ENCODE data around the gene NKG7. TPM values are rescaled to one million over a fixed set of nuclear protein-coding genes. Genes with fewer than 3 reads are reported as not detected.

Gene NKG7
- not detected in 2 replicates for total RNA-seq

GRCh38 chr19:51372649-51373504 is at the start of gene NKG7:
Gene NKG7 (minus strand): TSS chr19:51372654. CDS start chr19:51372535, 119 bp downstream.

GRCh38 chr19:51417107-51417809 is 44.8 kb upstream of the NKG7 start, which contains the start of gene SIGLEC10:
Gene SIGLEC10 (minus strand): TSS chr19:51417642. CDS start chr19:51417581, 61 bp downstream.

DNA sequence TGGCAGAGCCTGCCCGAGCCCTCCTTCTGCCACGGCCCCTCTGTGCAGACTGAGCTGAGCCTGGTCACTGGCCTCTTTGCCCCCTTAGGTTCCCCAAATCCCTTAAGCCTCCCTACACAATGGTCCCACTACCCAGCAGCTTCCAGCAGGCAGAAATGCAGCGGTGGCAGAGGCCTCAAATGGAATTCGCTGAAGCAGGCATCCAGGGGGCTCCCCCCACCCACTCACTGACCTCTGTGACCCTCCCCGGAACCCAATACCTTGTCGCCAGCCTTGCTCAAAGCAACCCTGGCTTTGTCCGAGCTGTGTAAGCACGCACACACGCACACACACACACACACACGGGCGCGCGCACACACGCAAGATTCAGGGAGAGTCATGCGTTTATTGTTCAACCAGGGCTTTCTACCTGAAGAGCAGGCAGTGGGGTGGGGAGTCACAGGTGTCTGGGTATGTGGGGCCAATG is 15.5 kb upstream of the NKG7 start, which contains the start of gene LIM2:
Gene LIM2, minus strand, starts transcription at position 51 of the 466 bp plus-strand sequence. CDS start 531 bp downstream, outside the sequence.

GRCh38 chr19:51368366-51369282 is 3.8 kb downstream of the NKG7 start, which contains the start of gene CLDND2:
Gene CLDND2 (minus strand): TSS chr19:51369003. CDS start chr19:51368577, 426 bp downstream.

DNA sequence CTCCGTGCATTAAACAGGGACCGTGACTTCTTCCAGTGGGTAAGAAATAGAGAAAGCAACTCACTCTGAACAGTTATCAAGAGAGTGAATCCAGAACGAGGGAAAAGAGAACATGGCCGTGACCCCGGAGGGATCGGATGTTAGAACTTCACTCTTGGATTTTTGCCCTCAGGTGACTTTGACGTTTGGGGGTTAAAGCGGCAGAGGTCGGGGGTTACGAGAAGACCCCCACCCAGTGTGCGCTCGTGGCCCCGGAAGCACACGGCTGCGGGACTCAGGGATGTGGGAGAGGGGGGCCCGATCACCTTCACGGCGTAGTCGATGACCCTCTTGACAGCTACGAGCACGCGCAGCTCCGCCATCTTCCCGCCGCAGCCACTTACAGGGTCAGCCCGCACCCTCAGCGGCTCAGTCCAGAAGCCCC is 6.5 kb downstream of the NKG7 start, which contains the start of gene ETFB:
Gene ETFB, minus strand, starts transcription at position 424 of the 424 bp plus-strand sequence. Its CDS starts 62 bp downstream, at position 362.

DNA sequence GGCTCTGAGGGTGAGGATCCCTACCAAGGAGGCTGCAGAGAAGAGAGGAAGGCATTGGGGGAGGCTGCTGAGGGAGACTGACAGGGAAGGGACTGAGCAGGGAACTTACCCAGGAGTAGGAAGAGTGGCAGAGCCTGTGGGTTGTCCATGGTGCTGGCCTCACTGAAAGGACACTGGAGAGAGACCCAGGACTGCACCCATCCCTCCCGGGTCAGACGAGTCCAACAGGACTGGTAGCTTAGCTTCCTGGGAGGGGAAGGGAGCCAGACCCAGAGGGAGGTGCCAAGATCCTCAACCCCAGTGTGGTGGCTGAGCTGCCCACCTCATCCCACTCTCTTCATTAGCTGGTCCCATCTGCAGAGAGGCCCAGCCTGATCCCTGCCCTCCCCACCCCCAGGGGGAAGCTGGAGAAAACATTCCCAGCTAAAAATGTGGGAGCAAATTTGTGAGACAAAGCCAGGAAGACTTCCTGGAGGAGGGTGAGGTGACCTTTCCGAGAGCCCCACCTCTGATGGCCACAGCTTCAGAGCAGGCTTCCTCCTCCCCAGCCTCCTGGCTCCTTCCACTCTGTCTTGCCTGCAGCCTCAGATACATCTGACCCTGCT is 30.4 kb downstream of the NKG7 start, which contains the start of gene VSIG10L:
Gene VSIG10L, minus strand, starts transcription at position 164 of the 605 bp plus-strand sequence. Its CDS starts 15 bp downstream, at position 149.

Other genes starting within 250 kb of the NKG7 start
- not detected in 2 replicates for gene SIGLEC9, start 247.7 kb downstream of the NKG7 start, total RNA-seq
- gene SIGLEC7, start 230.4 kb downstream of the NKG7 start, total RNA-seq = not detected in 2 replicates
- gene CD33, start 147.6 kb downstream of the NKG7 start, total RNA-seq = not detected in 2 replicates
- not detected in 2 replicates for gene SIGLECL1, start 121.6 kb downstream of the NKG7 start, total RNA-seq
- not detected in 2 replicates for gene IGLON5, start 61.0 kb downstream of the NKG7 start, total RNA-seq
- 0.25 and 0.26 TPM in 2 replicates for gene VSIG10L, start 30.5 kb downstream of the NKG7 start, total RNA-seq
- 121 and 171 TPM in 2 replicates for gene ETFB, start 6.3 kb downstream of the NKG7 start, total RNA-seq
- not detected in 2 replicates for gene CLDND2, start 3.7 kb downstream of the NKG7 start, total RNA-seq
- not detected in 2 replicates for gene LIM2, start 15.3 kb upstream of the NKG7 start, total RNA-seq
- not detected in 2 replicates for gene C19orf84, start 17.9 kb upstream of the NKG7 start, total RNA-seq
- gene SIGLEC10, start 45.0 kb upstream of the NKG7 start, total RNA-seq = not detected in 2 replicates
- gene SIGLEC8, start 85.8 kb upstream of the NKG7 start, total RNA-seq = not detected in 2 replicates
- gene CEACAM18, start 105.9 kb upstream of the NKG7 start, total RNA-seq = not detected in 2 replicates
- gene SIGLEC12, start 129.1 kb upstream of the NKG7 start, total RNA-seq = not detected in 2 replicates
- not detected in 2 replicates for gene SIGLEC6, start 159.0 kb upstream of the NKG7 start, total RNA-seq
- gene ZNF175, start 198.6 kb upstream of the NKG7 start, total RNA-seq = 3.4 and 4.5 TPM in 2 replicates

Data from aortic smooth muscle cell (primary cell).